Measurements from ENCODE around the gene RFC4.

The RFC4 gene

DNA sequence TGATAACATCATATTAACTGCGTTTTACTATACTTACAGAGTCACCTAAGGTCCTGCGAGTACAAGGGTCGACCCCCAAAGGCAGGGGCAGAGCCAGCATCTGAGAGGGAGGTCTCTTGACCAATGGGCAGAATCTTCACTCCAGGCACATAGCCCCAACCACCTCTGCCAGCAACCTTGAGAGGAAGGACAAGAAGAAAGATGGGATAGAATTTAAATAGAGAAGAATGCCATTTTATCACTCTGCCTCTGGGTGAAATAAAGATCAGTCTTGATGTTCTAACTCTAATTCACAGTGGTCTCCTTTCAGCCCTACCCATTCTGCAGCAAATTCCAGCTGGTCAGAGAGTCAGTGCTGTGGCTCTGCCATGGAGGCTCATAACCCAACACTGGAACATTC, 62.6 kb downstream of the RFC4 start:
- no peak for DNase-seq (ENCODE audit: low spot score)

DNA sequence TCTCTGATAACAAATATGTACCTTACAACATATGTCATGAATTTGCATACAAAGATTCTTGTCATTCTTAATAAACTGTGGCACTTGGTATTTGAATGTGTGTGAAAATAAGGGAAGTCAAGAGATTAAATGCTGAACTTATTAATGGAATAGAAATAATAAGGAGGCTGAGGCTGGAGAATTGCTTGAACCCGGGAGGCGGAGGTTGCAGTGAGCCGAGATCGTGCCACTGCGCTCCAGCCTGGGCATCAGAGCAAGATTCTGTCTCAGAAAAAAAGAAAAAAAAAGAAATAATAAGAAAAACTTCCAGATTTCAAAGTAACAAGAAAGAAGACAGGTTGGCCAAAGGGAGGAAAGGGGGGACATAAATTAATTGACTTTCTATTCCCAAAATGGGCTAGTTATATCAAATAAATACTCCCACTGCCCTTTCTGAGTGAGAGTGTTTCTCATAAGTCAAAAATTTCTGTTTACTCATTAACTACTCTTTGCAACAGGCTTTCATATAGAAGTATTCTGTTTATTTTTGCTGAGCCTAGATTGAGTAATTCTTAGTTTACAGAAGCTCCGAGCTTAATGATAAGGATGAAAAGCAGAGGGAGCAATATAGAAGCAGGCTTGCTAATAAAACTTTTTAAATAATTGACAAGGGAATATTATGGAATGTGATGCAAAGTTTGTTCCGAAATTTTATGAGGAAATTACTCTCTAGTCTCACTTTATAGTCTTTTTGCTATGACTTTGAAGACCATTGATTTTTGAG, 63.5 kb downstream of the RFC4 start:
- no peak for DNase-seq (ENCODE audit: low spot score)

Measured in HuH-7 (cell line).